H9 (cell line): Measurements from ENCODE around the gene SAP30L. TPM values are rescaled to one million over a fixed set of nuclear protein-coding genes. Genes with fewer than 3 reads are reported as not detected.

Experiments used
- DNase-seq: peaks from one replicate; pipeline ENCODE4 v3.0.0-alpha.2; 2017
- H2AFZ ChIP-seq: one replicate; pipeline ENCODE4 v1.6.1; 2013; ENCODE audit warnings: mild to moderate bottlenecking, low read length, control low read depth, moderate library complexity
- H2AK5ac ChIP-seq: 2 replicates; pipeline ENCODE4 v1.6.1; 2013; ENCODE audit warnings: low read length, control low read depth, mixed read lengths; ENCODE audit not compliant: insufficient read length
- H2BK120ac ChIP-seq: one replicate; pipeline ENCODE4 v1.6.1; 2013; ENCODE audit warnings: low read depth, mild to moderate bottlenecking, low read length, control low read depth, inconsistent platforms; ENCODE audit not compliant: poor library complexity, severe bottlenecking
- H2BK12ac ChIP-seq: 2 replicates; pipeline ENCODE4 v1.6.1; 2013; ENCODE audit warnings: low read length, control low read depth, mixed read lengths, low read depth; ENCODE audit not compliant: insufficient read length
- H2BK15ac ChIP-seq: 2 replicates; pipeline ENCODE4 v1.6.1; 2013; ENCODE audit warnings: low read depth, low read length, control low read depth
- H2BK20ac ChIP-seq: one replicate; pipeline ENCODE4 v1.6.1; 2013; ENCODE audit warnings: low read depth, mild to moderate bottlenecking, low read length, control low read depth, inconsistent platforms; ENCODE audit not compliant: poor library complexity, severe bottlenecking
- H2BK5ac ChIP-seq: 2 replicates; pipeline ENCODE4 v1.6.1; 2013; ENCODE audit warnings: low read length, control low read depth, mixed read lengths; ENCODE audit not compliant: insufficient read length
- H3K14ac ChIP-seq: 2 replicates; pipeline ENCODE4 v1.6.1; 2013; ENCODE audit warnings: low read length, control low read depth; ENCODE audit not compliant: insufficient read depth
- H3K18ac ChIP-seq: 2 replicates; pipeline ENCODE4 v1.6.1; 2013; ENCODE audit warnings: low read depth, mild to moderate bottlenecking, mixed read lengths, low read length, control low read depth; ENCODE audit not compliant: insufficient read length
- H3K23ac ChIP-seq: 2 replicates; pipeline ENCODE4 v1.6.1; 2013; ENCODE audit warnings: low read length, control low read depth, mixed read lengths, low read depth; ENCODE audit not compliant: insufficient read length
- H3K23me2 ChIP-seq: 2 replicates; pipeline ENCODE4 v1.6.1; 2013; ENCODE audit warnings: low read depth, mild to moderate bottlenecking, mixed read lengths, low read length, control low read depth; ENCODE audit not compliant: insufficient read length, poor library complexity, severe bottlenecking
- H3K27ac ChIP-seq: 2 replicates; pipeline ENCODE4 v1.5.1; 2013; ENCODE audit warnings: low read length, control low read depth, mixed read lengths, low read depth; ENCODE audit not compliant: insufficient read length
- H3K27me3 ChIP-seq: 2 replicates; pipeline ENCODE4 v1.6.1; 2013; ENCODE audit warnings: low read length, control low read depth, inconsistent platforms; ENCODE audit not compliant: insufficient read depth
- H3K4ac ChIP-seq: 2 replicates; pipeline ENCODE4 v1.6.1; 2013; ENCODE audit warnings: low read depth, mild to moderate bottlenecking, control low read depth, inconsistent platforms, low read length, moderate library complexity
- H3K4me1 ChIP-seq: 2 replicates; pipeline ENCODE4 v1.6.1; 2013; ENCODE audit warnings: low read length, control low read depth, inconsistent platforms; ENCODE audit not compliant: insufficient read depth
- H3K4me2 ChIP-seq: 2 replicates; pipeline ENCODE4 v1.6.1; 2013; ENCODE audit warnings: low read length, control low read depth, mixed read lengths; ENCODE audit not compliant: insufficient read length, insufficient read depth
- H3K56ac ChIP-seq: 2 replicates; pipeline ENCODE4 v1.6.1; 2013; ENCODE audit warnings: low read depth, mild to moderate bottlenecking, mixed read lengths, low read length, control low read depth; ENCODE audit not compliant: insufficient read length
- H3K79me1 ChIP-seq: 2 replicates; pipeline ENCODE4 v1.6.1; 2013; ENCODE audit warnings: low read depth, mild to moderate bottlenecking, moderate library complexity, low read length, control low read depth, inconsistent platforms; ENCODE audit not compliant: insufficient read depth, poor library complexity, severe bottlenecking
- H3K79me2 ChIP-seq: 2 replicates; pipeline ENCODE4 v1.6.1; 2013; ENCODE audit warnings: low read length, control low read depth, inconsistent platforms; ENCODE audit not compliant: insufficient read depth
- H3K9ac ChIP-seq: 2 replicates; pipeline ENCODE4 v1.6.1; 2013; ENCODE audit warnings: low read length, control low read depth, mixed read lengths; ENCODE audit not compliant: insufficient read length; ENCODE audit errors: extremely low read depth
- H3K9me3 ChIP-seq: one replicate; pipeline ENCODE4 v1.6.1; 2013; ENCODE audit warnings: low read depth, low read length, inconsistent platforms; ENCODE audit not compliant: control insufficient read depth
- H3T11ph ChIP-seq: one replicate; pipeline ENCODE4 v1.6.1; 2013; ENCODE audit warnings: mild to moderate bottlenecking, low read length, control low read depth, inconsistent platforms
- H4K20me1 ChIP-seq: one replicate; pipeline ENCODE4 v1.6.1; 2013; ENCODE audit not compliant: control insufficient read depth, insufficient read length, insufficient read depth
- H4K5ac ChIP-seq: 2 replicates; pipeline ENCODE4 v1.6.1; 2013; ENCODE audit warnings: low read depth, mild to moderate bottlenecking, mixed read lengths, low read length, control low read depth; ENCODE audit not compliant: insufficient read length
- H4K8ac ChIP-seq: replicated peaks from 2 replicates; pipeline ENCODE4 v1.6.1; 2013; ENCODE audit warnings: low read length, control low read depth, mixed read lengths, low read depth; ENCODE audit not compliant: insufficient read length
- H4K91ac ChIP-seq: 2 replicates; pipeline ENCODE4 v1.6.1; 2013; ENCODE audit warnings: low read depth, mild to moderate bottlenecking, moderate library complexity, mixed read lengths, low read length, control low read depth; ENCODE audit not compliant: insufficient read length
- H3K27ac Mint-ChIP-seq, 3 experiments: 2 replicates in 2 of 3; 3 replicates in 1 of 3; pipeline ENCODE4 v1.8.0; 2020 to 2021; ENCODE audit warnings: mixed read lengths in 3 of 3, mild to moderate bottlenecking in 1 of 3, moderate library complexity in 1 of 3
- H3K27me3 Mint-ChIP-seq: 2 replicates; pipeline ENCODE4 v1.8.0; 2021; ENCODE audit warnings: low read depth, mild to moderate bottlenecking, moderate library complexity, mixed read lengths
- H3K36me3 Mint-ChIP-seq, 3 experiments: 2 replicates in 2 of 3; 3 replicates in 1 of 3; pipeline ENCODE4 v1.8.0; 2020 to 2021; ENCODE audit warnings: low read depth in 3 of 3, mixed read lengths in 3 of 3; ENCODE audit not compliant: insufficient read depth in 1 of 3
- H3K4me1 Mint-ChIP-seq, 2 experiments: 2 replicates each; pipeline ENCODE4 v1.8.0; 2020; ENCODE audit warnings: mixed read lengths in 2 of 2
- H3K4me3 Mint-ChIP-seq, 2 experiments: 2 replicates in 1 of 2; 3 replicates in 1 of 2; pipeline ENCODE4 v1.8.0; 2020 to 2021; ENCODE audit warnings: mild to moderate bottlenecking in 2 of 2, mixed read lengths in 2 of 2, moderate library complexity in 1 of 2
- H3K9me3 Mint-ChIP-seq, 2 experiments: 2 replicates in 1 of 2; 3 replicates in 1 of 2; pipeline ENCODE4 v1.8.0; 2020; ENCODE audit warnings: mild to moderate bottlenecking in 2 of 2, mixed read lengths in 2 of 2, moderate library complexity in 1 of 2
- CTCF ChIP-seq: fragments of 200-600 bp; sonication (generic); conservative IDR thresholded peaks from 3 replicates; pipeline ENCODE4 v1.8.0; 2021; ENCODE audit warnings: antibody characterized with exemption, mild to moderate bottlenecking
- WGBS: extraction: QIAGEN DNeasy Blood & Tissue Kit; methylation state at CpG from one replicate; pipeline ENCODE4 v1.1.7; 2013; ENCODE audit warnings: missing lambda C conversion rate, low lambda C conversion rate, mixed read lengths; ENCODE audit not compliant: insufficient read length; ENCODE audit errors: extremely low coverage; 5-methylcytosine and 5-hydroxymethylcytosine counted together
- total RNA-seq: library from RNA; stranded (reverse); gene quantifications from 2 replicates; pipeline ENCODE4 v1.2.1, GENCODE V29; 2021

The SAP30L gene
- total RNA-seq, 1 experiment from 2014 or later = 25.0 TPM

GRCh38 chr5:154412925-154413324 lies 32.9 kb upstream of the SAP30L start:
- no peak overlapping the region for H3K27ac Mint-ChIP-seq
- H2BK20ac ChIP-seq = no peak overlapping the region
- H3K36me3 Mint-ChIP-seq = peaks cover 0 to 3% (median 0%) of the 10 kb centered on the region in 3 experiments; a peak in 2 of 7 replicates
- H2BK15ac ChIP-seq = no peak overlapping the region
- no peaks in the 10 kb centered on the region for H3K4me1 ChIP-seq
- no peak overlapping the region for H2BK120ac ChIP-seq
- no peak overlapping the region for H3K27ac ChIP-seq
- H3K4me1 Mint-ChIP-seq = no peaks in the 10 kb centered on the region; a peak in 1 of 4 replicates
- no peak overlapping the region for H3K14ac ChIP-seq
- no peak overlapping the region for H3K56ac ChIP-seq
- no peak overlapping the region for H3K4ac ChIP-seq
- no peaks in the 10 kb centered on the region for H4K20me1 ChIP-seq
- no peak overlapping the region for H2BK12ac ChIP-seq
- WGBS = no CpG with 5 or more reads among the region's 9 CpGs
- H3K9me3 ChIP-seq = no peaks in the 10 kb centered on the region
- H3K4me3 Mint-ChIP-seq = no peak overlapping the region
- H4K5ac ChIP-seq = no peak overlapping the region
- H3K79me1 ChIP-seq = no peaks in the 10 kb centered on the region
- no peak overlapping the region for H4K91ac ChIP-seq
- H2AK5ac ChIP-seq = no peak overlapping the region
- H3K9ac ChIP-seq = no peak overlapping the region
- H3K27me3 ChIP-seq = no peaks in the 10 kb centered on the region
- H3K79me2 ChIP-seq = no peaks in the 10 kb centered on the region
- H3K27me3 Mint-ChIP-seq = no peaks in the 10 kb centered on the region
- no peak overlapping the region for H2AFZ ChIP-seq
- no peak for DNase-seq
- no peak for TF ChIP-seq CTCF
- no peaks in the 10 kb centered on the region for H3K23me2 ChIP-seq
- no peak overlapping the region for H3K23ac ChIP-seq
- no peaks in the 10 kb centered on the region for H3K9me3 Mint-ChIP-seq
- H3K18ac ChIP-seq = no peak overlapping the region
- H3T11ph ChIP-seq = no peak overlapping the region
- H3K4me2 ChIP-seq = no peak overlapping the region
- no peak overlapping the region for H2BK5ac ChIP-seq
- H4K8ac ChIP-seq = no peak overlapping the region
